GM13977 (cell line): Measurements from ENCODE around the gene ST8SIA4.

Experiments
- DNase-seq: peaks from one replicate; pipeline ENCODE4 v3.0.0; 2012; ENCODE audit warnings: low spot score
- in situ Hi-C: fragments of 300-500 bp; cut with MboI; formaldehyde crosslinking; loops from one replicate; pipeline ENCODE4 v1.12.0; 2022; ENCODE audit warnings: low sequenced_read_pairs, low pct_unique_long_range_greater_than_20kb, mixed read lengths, inconsistent platforms; ENCODE audit not compliant: unreplicated experiment
- TF ChIP-seq, protein P1 (sequence below): IDR thresholded peaks from 2 replicates; pipeline ENCODE4 v1.5.1; 2012; ENCODE audit warnings: mild to moderate bottlenecking, control low read depth; ENCODE audit not compliant: insufficient read depth; ENCODE audit errors: extremely low read depth, missing control alignments

The ST8SIA4 gene

DNA sequence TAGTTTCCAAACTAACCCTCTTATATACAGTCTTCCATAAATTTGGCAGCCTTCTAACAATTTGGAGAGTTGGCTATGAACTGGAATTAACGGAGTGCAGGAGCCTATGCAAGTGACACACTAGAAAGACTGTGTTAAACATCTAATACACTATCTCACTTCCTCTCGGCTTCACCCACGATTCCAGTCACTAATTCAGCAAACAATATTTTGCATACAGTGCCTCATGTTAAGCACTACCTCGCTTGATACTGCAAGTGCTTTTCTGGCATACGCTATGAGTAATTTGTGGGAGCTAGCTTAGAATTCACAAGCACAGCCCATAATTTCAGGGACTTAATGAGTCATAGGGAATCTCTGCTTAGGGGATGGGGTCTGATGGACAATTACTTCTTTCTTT, 102.5 kb downstream of the ST8SIA4 start:
- no peak for DNase-seq
- in situ Hi-C loops, result no loop called here
- TF ChIP-seq, protein P1, sequence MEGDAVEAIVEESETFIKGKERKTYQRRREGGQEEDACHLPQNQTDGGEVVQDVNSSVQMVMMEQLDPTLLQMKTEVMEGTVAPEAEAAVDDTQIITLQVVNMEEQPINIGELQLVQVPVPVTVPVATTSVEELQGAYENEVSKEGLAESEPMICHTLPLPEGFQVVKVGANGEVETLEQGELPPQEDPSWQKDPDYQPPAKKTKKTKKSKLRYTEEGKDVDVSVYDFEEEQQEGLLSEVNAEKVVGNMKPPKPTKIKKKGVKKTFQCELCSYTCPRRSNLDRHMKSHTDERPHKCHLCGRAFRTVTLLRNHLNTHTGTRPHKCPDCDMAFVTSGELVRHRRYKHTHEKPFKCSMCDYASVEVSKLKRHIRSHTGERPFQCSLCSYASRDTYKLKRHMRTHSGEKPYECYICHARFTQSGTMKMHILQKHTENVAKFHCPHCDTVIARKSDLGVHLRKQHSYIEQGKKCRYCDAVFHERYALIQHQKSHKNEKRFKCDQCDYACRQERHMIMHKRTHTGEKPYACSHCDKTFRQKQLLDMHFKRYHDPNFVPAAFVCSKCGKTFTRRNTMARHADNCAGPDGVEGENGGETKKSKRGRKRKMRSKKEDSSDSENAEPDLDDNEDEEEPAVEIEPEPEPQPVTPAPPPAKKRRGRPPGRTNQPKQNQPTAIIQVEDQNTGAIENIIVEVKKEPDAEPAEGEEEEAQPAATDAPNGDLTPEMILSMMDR, result no peak

GRCh38 chr5:100799166-100799565, 103.9 kb downstream of the ST8SIA4 start:
- in situ Hi-C loops, result no loop called here
- TF ChIP-seq, protein P1, result no peak
- DNase-seq, result no peak

GRCh38 chr5:100797861-100798260, 105.2 kb downstream of the ST8SIA4 start:
- in situ Hi-C loops, result no loop called here
- DNase-seq, result no peak

DNA sequence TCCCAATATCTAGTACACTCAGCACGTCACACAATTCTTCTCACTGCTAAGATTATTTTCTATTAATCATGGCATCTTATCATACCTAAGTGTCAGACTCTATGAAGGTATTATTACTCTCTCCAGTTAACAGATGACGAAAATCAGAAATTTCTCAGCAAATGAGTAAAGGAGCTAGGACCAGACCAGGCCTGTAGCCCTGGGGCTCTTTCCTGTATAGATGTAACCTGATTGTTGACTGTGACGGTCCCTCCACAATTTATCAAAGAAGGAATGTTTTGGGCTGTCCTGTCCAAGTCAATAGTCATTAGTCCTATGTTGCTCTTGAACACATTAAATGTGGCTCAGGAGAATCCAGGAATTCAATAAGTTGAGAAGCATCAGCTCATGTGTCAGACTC, 106.2 kb downstream of the ST8SIA4 start:
- in situ Hi-C loops, result no loop called here
- no peak for DNase-seq
- TF ChIP-seq, protein P1, result no peak

More at GRCh38 chr5:100797861-100798260, 105.2 kb downstream of the ST8SIA4 start:
- TF ChIP-seq, protein P1, result no peak

- in situ Hi-C loops, result no loop called here
- DNase-seq, result no peak
- TF ChIP-seq, protein P1, result no peak
Measured at GRCh38 chr5:100794844-100795243, 108.2 kb downstream of the ST8SIA4 start.

DNA sequence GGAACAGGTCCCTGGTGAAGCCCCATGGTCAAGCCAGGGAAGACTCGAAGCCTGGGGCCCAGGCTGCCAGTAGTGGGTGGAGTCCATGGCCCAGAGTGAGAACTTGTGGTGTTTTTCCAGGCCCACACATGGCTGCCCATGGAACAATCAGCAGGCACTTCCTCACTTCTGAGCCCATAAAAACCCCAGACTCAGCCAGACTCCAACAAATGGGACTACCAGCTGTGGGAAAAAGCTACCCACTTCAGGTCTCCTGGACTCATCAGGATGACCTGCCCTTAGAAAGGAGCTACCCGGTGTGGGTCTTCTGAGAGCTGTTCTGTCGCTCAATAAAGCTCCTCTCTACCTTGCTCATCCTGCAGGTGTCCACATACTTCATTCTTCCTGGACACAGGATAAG, 108.9 kb downstream of the ST8SIA4 start:
- TF ChIP-seq, protein P1, result no peak
- DNase-seq, result no peak
- in situ Hi-C loops, result no loop called here

GRCh38 chr5:100792781-100793180, 110.3 kb downstream of the ST8SIA4 start:
- TF ChIP-seq, protein P1, result no peak
- in situ Hi-C loops, result no loop called here
- no peak for DNase-seq
